ENCODE measurements around the gene GLMN. TPM values are rescaled to one million over a fixed set of nuclear protein-coding genes. Genes with fewer than 3 reads are reported as not detected.

Gene GLMN
- total RNA-seq, 1 donor, result 18.0 TPM

GRCh38 chr1:92315766-92316599 lies 17.2 kb upstream of the GLMN start:
- no peak overlapping the region for H3K4me3 ChIP-seq (ENCODE audit: low read depth, low read length)
- no peak for DNase-seq (ENCODE audit: low read depth)
- no peak for TF ChIP-seq CTCF (IDR thresholded peaks at IDR 0.05; ENCODE audit: insufficient read depth, low read length)

GRCh38 chr1:92314024-92314423 lies 15.2 kb upstream of the GLMN start:
- H3K4me3 ChIP-seq (ENCODE audit: low read depth, low read length), result no peak overlapping the region
- TF ChIP-seq CTCF (IDR thresholded peaks at IDR 0.05; ENCODE audit: insufficient read depth, low read length), result no peak
- no peak for DNase-seq (ENCODE audit: low read depth)

GRCh38 chr1:92310185-92310597 lies 11.4 kb upstream of the GLMN start:
- no peak overlapping the region for H3K4me3 ChIP-seq (ENCODE audit: low read depth, low read length)
- TF ChIP-seq CTCF (IDR thresholded peaks at IDR 0.05; ENCODE audit: insufficient read depth, low read length), result peak; percentile 65
- peak; percentile 57 for DNase-seq (ENCODE audit: low read depth)

DNA sequence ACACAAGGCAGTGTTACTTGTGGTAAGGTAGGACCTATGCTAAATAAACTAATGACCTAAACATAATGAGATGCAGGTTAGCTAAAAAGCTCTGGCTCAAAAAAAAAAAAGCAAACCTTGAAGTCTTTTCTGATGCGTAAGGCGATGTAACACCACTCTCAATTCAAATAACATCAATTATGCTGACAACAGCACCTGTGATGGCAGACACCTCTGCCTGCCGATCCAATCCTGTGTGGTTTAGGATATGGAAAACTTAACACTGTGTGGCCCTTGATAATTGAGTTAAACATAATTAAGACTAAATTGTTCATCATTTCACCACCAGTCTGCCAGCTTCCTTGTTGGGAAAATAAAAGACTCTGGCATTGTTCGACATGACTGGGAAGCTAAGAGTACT lies 9.2 kb upstream of the GLMN start:
- no peak overlapping the region for H3K4me3 ChIP-seq (ENCODE audit: low read depth, low read length)
- DNase-seq (ENCODE audit: low read depth), result no peak
- no peak for TF ChIP-seq CTCF (IDR thresholded peaks at IDR 0.05; ENCODE audit: insufficient read depth, low read length)

DNA sequence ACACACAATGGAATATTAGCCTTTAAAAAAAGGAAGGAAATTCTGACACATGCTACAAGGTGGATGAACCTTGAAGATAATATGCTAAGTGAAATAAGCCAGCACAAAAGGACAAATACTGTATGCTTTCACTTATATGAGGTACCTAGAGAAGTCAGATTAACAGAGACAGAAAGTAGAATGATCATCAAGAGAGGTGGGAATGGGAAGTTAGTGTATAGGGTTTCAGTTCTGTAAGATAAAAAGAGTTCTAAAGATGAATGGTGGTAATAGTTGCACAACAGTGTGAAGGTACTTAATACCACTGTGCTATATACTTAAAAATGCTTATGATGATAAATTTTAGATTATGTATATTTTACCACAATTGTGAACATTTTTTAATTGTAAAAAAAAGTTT lies 7.2 kb upstream of the GLMN start:
- DNase-seq (ENCODE audit: low read depth), result no peak
- no peak overlapping the region for H3K4me3 ChIP-seq (ENCODE audit: low read depth, low read length)
- no peak for TF ChIP-seq CTCF (IDR thresholded peaks at IDR 0.05; ENCODE audit: insufficient read depth, low read length)

DNA sequence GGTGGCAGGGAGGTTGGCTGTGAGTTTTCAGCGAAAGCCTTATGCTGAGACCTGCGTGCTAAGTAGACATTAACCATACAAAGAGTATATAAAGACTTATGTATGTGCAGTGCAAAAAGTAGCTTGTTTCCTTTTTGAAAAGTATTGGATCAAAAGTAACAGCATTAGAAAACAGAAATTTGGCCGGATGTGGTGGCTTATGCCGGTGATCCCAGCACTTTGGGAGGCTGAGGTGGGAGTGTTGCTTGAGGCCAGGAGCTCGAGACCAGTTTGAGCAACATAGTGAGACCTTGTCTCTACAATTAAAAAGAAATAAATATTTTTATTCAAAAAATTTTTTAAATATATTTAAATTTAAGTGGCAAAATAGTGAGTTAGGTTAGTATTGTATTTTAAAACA lies 2.2 kb upstream of the GLMN start:
- H3K4me3 ChIP-seq (ENCODE audit: low read depth, low read length), result no peak overlapping the region
- TF ChIP-seq CTCF (IDR thresholded peaks at IDR 0.05; ENCODE audit: insufficient read depth, low read length), result no peak
- DNase-seq (ENCODE audit: low read depth), result no peak

All from fibroblast of the aortic adventitia (primary cell).